ENCODE results near the gene DPP9. TPM values are rescaled to one million over a fixed set of nuclear protein-coding genes. Genes with fewer than 3 reads are reported as not detected.

The DPP9 gene
- total RNA-seq, 1 experiment from 2014 or later = 46.4 TPM

GRCh38 chr19:4657262-4657661, 66.4 kb downstream of the DPP9 start:
- no peak overlapping the region for H3K9ac ChIP-seq (ENCODE audit: extremely low read depth, insufficient read length, low read length)
- no peak overlapping the region for H4K8ac ChIP-seq (replicated peaks; ENCODE audit: insufficient read length, low read depth, low read length)
- H3K9me3 ChIP-seq (ENCODE audit: control insufficient read depth, low read depth, low read length) = no peaks in the 10 kb centered on the region
- H2AK5ac ChIP-seq (ENCODE audit: insufficient read length, low read length) = no peak overlapping the region
- H2BK15ac ChIP-seq (ENCODE audit: low read depth, low read length) = no peak overlapping the region
- H3K27me3 ChIP-seq (ENCODE audit: insufficient read depth, low read length) = no peaks in the 10 kb centered on the region
- DNase-seq = no peak
- H3K4me1 Mint-ChIP-seq = peaks cover 0 to 5% of the 10 kb centered on the region in 2 experiments; a peak in 2 of 4 replicates
- no peak overlapping the region for H2BK20ac ChIP-seq (ENCODE audit: low read depth, low read length, poor library complexity, severe bottlenecking)
- no peak overlapping the region for H2BK12ac ChIP-seq (ENCODE audit: insufficient read length, low read depth, low read length)
- no peak overlapping the region for H2AFZ ChIP-seq (ENCODE audit: low read length)
- H4K91ac ChIP-seq (ENCODE audit: insufficient read length, low read depth, low read length) = no peak overlapping the region
- no peaks in the 10 kb centered on the region for H3K79me1 ChIP-seq (ENCODE audit: insufficient read depth, low read depth, low read length, poor library complexity, severe bottlenecking)
- no peak overlapping the region for H3K4ac ChIP-seq (ENCODE audit: low read depth, low read length)
- H3K4me1 ChIP-seq (ENCODE audit: insufficient read depth, low read length) = no peaks in the 10 kb centered on the region
- H4K20me1 ChIP-seq (ENCODE audit: control insufficient read depth, insufficient read depth, insufficient read length) = no peaks in the 10 kb centered on the region
- WGBS (ENCODE audit: extremely low coverage, insufficient read length, low lambda C conversion rate) = no CpG with 5 or more reads among the region's 14 CpGs
- no peaks in the 10 kb centered on the region for H3K9me3 Mint-ChIP-seq
- no peaks in the 10 kb centered on the region for H3K79me2 ChIP-seq (ENCODE audit: insufficient read depth, low read length)
- no peak overlapping the region for H2BK120ac ChIP-seq (ENCODE audit: low read depth, low read length, poor library complexity, severe bottlenecking)
- no peak overlapping the region for H3K27ac Mint-ChIP-seq
- H2BK5ac ChIP-seq (ENCODE audit: insufficient read length, low read length) = no peak overlapping the region
- H3K56ac ChIP-seq (ENCODE audit: insufficient read length, low read depth, low read length) = no peak overlapping the region
- peaks cover 11 to 39% (median 21%) of the 10 kb centered on the region in 3 experiments; a peak in 6 of 7 replicates for H3K36me3 Mint-ChIP-seq (ENCODE audit: insufficient read depth in 1 of 3, low read depth in 3 of 3)
- no peak overlapping the region for H3K23ac ChIP-seq (ENCODE audit: insufficient read length, low read depth, low read length)
- no peak overlapping the region for H3K14ac ChIP-seq (ENCODE audit: insufficient read depth, low read length)
- no peak overlapping the region for H3K18ac ChIP-seq (ENCODE audit: insufficient read length, low read depth, low read length)
- no peaks in the 10 kb centered on the region for H3K23me2 ChIP-seq (ENCODE audit: insufficient read length, low read depth, low read length, poor library complexity, severe bottlenecking)
- no peak overlapping the region for H3T11ph ChIP-seq (ENCODE audit: low read length)
- TF ChIP-seq CTCF (conservative IDR thresholded peaks at IDR 0.05) = no peak
- no peak overlapping the region for H3K4me2 ChIP-seq (ENCODE audit: insufficient read depth, insufficient read length, low read length)
- H3K4me3 Mint-ChIP-seq = no peak overlapping the region
- no peak overlapping the region for H3K27ac ChIP-seq (ENCODE audit: insufficient read length, low read depth, low read length)
- no peak overlapping the region for H4K5ac ChIP-seq (ENCODE audit: insufficient read length, low read depth, low read length)
- no peaks in the 10 kb centered on the region for H3K27me3 Mint-ChIP-seq (ENCODE audit: low read depth)
